ENCODE data around the gene C19orf73. TPM values are rescaled to one million over a fixed set of nuclear protein-coding genes. Genes with fewer than 3 reads are reported as not detected.
"Not testable (repeated sequence)": the region's sequence is repeated elsewhere in the genome, so short reads cannot be mapped to it uniquely, and the experiment has no call there.

C19orf73 gene
- total RNA-seq, 1 donor from 2014 or later = 0.73 TPM

- not testable (repeated sequence) for DNase-seq (ENCODE audit: low read depth, low spot score)
Measured at GRCh38 chr19:49123285-49123684, 4.3 kb upstream of the C19orf73 start.

DNA sequence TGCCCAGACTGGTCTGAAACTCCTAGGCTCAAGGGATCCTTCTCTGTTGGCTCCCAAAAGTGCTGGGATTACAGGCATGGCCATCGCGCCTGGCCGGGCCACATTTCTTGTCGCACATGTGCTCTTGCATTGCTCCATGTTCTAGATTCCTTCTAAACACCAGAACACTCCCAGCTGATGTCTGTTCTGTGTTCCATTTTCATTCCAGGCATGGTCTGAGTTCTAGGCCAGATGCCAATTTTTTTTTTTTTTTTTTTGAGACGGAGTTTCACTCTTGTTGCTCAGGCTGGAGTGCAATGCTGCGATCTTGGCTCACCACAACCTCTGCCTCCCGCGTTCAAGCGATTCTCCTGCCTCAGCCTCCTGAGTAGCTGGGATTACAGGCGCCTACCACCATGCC lies 2.9 kb upstream of the C19orf73 start:
- DNase-seq (ENCODE audit: low read depth, low spot score) = not testable (repeated sequence)

DNA sequence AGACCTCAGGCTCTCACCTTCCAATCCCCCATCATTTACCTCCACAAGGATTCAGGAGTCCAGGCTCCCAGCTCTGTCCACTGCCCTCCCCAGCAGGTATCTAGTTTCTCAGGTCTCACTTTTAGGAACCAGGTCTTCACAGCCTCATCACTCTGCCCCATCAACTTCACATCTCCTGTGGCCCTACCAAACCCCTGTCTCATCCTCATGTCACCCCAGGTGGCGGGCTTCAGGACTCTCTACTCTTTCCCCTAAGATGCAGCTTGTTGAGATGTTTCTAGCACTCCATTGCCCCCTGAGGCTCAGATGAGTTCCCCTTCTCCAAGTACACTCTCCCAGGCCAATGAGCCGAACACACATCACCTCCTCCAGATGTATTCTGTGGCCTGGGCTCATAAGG lies 1.9 kb upstream of the C19orf73 start:
- DNase-seq (ENCODE audit: low read depth, low spot score) = no peak

GRCh38 chr19:49120325-49120683 lies 1.4 kb upstream of the C19orf73 start:
- DNase-seq (ENCODE audit: low read depth, low spot score) = no peak

DNA sequence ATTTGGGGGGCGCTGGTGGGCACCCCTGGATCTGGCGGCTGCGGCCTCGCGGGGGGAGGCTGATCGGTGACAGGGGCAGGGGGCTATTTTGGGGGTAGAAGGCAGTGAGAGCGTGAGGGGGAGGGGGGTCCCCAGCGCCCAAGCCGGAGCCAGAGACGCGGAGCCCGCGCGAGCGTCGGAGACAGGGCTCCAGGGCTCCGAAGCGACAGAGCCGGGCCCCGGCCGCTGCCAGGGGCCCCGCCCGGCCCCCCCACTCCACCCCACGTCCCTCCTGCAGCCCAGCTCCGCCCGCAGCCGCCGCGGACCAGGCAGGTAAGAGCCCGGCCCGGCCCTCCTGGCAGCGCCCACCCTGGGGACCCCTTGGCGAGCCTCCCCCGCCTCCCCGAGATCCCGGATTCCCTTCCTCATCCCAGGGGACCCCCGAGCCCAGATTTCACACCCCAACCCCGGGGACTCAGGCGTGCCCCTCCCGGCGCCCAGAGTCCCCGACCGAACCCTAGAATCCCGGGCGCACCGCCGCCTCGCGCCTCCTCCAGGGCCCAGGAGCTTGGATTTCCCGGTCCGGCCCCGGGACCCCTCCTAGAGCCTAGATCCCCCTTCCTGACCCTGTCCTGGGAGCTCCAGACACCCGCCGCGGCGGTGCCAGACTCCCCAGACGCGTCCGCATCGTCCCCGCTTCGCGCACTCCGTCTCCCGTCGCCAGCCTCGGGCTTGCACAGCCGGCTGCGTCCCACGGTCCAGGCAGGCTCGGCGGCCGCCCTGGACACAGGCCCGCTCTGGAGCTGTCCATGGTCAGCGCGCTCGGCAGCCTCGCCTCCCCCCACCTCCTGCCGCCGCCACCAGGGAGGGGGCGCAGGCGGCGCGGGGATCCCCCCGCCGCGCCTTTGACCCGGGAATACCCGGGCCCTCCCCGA lies 725 bp upstream of the C19orf73 start, which contains the start of gene PPFIA3:
PPFIA3 (plus strand) TSS at position 134 of the 914 bp plus-strand sequence. CDS start 8,330 bp downstream, outside the sequence.
- DNase-seq (ENCODE audit: low read depth, low spot score) = no peak

DNA sequence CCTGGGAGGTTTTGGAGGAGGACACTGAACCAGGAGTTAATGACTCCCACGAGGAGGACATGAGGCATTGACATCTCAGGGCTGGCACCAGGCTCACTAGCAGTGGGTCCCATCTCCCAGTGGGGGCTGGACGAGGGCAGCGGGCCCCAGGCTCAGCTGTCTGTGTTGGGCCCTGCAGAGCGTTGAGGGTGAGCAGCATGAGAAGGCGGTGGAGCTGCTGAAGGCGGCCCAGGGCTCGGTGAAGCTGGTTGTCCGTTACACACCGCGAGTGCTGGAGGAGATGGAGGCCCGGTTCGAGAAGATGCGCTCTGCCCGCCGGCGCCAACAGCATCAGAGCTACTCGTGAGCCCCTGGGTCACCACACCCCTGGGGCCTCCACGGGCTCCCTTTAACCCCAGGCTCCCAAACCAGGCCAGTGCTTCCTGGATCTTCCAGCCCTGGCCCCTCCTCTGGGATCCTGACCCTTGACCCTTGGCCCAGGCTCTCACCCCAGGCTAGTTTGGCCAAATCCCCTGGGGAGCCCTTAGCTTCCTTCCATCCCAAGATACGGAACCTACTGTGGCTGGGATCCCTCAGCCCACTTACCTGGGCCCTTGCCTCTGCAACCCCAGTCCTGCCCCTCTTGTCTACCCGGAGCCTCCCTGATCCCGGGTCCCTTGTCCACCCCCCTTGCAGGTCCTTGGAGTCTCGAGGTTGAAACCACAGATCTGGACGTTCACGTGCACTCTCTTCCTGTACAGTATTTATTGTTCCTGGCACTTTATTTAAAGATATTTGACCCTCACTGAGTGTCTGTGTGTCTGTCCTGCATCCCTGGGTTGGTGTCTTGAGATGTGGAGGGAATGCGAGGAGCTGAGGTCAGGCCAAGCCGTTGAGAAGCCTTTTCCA lies 1.0 kb downstream of the C19orf73 start:
- DNase-seq (ENCODE audit: low read depth, low spot score) = no peak

DNA sequence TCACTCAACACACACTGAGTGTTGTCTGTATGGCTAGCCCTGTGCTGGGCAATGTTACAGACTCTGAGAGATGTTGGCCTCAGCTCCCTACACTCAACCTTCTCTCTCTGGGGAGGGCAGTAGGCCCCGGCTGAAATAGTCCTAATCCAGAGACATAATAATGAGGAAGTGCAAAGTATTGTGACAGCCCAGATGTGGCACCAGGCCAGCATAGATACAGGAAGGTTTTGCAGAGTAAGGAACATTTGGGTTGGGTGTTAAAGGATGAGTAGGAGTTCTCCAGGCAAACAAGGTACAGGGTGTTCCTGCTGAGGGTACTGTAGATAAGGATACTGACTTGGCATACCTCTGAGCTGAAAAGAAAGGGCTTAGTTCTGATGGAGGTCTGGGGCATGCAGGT lies 2.4 kb downstream of the C19orf73 start:
- DNase-seq (ENCODE audit: low read depth, low spot score) = no peak

GRCh38 chr19:49114630-49115363 lies 4.1 kb downstream of the C19orf73 start:
- no peak for DNase-seq (ENCODE audit: low read depth, low spot score)

DNA sequence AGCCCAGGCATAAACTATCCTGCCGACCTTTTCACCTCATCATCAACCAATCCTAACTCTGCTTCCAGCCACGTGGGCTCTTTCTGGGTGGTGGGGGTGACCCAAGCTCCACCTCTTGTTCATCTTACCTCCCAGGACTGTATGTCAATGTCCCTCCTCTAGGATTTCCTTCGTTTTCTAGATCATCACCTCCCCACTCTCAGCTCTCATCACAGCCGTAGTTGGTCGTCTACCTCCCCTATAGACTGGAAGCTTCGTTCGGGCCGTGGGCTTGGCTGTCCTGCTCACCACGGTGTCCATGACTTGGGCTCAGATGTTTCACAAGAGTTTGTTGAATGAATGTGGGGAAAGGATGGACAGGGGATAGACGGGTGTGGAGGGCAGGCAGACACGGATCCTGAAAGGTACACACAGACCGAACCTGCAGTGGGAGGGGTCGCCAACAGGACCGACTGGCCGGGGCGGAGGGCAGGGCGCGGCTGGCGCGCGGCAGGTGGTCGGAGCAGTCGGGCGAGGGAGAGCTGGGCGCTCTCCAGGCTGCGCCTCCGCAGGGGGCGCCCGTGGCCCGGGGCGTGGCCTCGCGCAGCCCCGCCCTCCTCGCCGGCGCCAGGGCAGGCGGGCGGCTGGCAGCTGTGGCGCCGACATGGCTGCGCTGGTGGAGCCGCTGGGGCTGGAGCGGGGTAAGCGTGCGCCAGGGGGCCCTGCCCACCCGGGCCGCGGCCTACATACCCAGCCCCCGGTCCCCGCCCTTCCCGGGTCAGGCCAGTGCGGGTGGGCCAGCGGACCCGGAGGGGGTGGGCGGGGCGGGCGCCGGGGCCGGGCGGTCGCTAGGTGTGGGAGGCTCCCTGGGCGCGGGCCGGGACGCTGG lies 4.9 kb downstream of the C19orf73 start, which contains the start of gene LIN7B:
LIN7B (plus strand) TSS at position 609 of the 868 bp plus-strand sequence; CDS start at position 644, 35 bp downstream.
- no peak for DNase-seq (ENCODE audit: low read depth, low spot score)

DNA sequence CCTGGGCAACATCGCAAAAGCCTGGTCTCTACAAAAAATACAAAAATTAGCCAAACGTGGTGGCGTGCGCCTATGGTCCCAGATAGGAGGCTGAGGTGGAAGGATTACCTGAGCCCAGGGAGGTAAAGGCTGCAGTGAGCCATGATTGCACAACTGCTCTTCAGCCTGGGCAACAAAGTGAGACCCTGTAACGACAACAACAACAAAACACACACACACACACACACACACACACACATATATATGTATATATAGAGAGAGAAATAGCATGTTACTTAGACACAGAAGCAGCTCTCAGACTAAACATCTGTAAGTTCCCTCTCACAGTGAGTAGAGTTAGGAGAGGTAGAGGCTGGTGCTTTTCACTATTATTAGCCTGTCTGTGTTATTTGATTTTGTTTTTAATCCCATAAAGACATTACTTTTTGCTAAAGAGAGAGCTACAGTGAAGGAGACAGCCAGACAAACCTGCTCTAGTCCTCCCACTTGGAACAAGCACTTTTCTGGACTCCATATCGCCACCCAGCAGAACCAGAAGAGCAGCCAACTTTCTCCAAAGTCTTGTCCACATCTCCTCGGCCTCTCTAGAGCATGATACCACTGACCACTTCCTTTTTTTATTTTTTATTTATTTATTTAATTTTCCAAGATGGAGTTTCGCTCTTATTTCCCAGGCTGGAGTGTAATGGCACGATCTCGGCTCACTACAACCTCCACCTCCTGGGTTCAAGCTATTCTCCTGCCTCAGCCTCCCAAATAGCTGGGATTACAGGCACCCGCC lies 7.5 kb downstream of the C19orf73 start:
- no peak for DNase-seq (ENCODE audit: low read depth, low spot score)

- DNase-seq (ENCODE audit: low read depth, low spot score) = no peak
Measured at GRCh38 chr19:49110567-49110966, 8.4 kb downstream of the C19orf73 start.

DNA sequence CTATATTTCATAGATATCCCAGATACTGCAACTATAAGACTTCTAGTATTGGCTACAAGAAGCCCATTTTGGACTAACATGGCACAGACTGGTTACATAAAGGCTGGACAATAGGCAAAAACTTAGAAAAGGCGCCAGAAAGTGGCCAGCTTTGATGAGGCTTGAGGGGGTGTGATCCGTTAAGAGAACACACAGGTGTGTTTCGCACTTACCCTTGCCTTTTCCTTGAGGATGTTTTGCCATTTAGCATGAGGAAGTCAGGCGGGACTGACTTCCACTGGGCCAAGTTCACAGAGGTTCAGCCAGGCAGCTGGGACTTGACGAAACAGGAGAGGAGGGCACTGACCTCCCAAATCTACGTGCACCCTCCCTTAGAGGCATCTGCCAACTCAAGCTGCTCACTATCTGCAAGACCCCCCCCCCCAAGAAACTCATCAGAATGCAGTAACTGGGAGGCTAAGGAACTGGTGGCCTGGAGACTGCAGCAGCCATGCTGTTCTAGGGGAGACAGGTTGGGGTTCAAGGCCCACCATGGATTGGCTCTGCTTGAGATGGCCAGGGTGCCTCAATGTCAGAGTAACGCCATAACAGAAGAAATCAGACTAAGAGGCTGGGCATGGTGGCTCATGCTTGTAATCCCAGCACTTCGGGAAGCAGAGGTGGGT lies 9.2 kb downstream of the C19orf73 start:
- DNase-seq (ENCODE audit: low read depth, low spot score) = no peak

GRCh38 chr19:49109051-49109450 lies 9.9 kb downstream of the C19orf73 start:
- no peak for DNase-seq (ENCODE audit: low read depth, low spot score)

DNA sequence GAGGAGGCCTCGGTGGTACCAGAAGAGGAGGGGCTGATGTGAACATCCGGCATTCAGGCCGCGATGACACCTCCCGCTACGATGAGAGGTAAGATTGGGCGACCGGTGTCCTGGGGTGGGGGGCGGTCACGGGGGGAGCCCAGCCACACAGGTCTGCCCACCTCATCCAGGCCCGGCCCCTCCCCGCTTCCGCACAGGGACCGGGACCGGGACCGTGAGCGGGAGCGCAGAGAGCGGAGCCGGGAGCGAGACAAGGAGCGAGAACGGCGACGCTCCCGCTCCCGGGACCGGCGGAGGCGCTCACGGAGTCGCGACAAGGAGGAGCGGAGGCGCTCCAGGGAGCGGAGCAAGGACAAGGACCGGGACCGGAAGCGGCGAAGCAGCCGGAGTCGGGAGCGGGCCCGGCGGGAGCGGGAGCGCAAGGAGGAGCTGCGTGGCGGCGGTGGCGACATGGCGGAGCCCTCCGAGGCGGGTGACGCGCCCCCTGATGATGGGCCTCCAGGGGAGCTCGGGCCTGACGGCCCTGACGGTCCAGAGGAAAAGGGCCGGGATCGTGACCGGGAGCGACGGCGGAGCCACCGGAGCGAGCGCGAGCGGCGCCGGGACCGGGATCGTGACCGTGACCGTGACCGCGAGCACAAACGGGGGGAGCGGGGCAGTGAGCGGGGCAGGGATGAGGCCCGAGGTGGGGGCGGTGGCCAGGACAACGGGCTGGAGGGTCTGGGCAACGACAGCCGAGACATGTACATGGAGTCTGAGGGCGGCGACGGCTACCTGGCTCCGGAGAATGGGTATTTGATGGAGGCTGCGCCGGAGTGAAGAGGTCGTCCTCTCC lies 11.1 kb downstream of the C19orf73 start:
- no peak for DNase-seq (ENCODE audit: low read depth, low spot score)

DNA sequence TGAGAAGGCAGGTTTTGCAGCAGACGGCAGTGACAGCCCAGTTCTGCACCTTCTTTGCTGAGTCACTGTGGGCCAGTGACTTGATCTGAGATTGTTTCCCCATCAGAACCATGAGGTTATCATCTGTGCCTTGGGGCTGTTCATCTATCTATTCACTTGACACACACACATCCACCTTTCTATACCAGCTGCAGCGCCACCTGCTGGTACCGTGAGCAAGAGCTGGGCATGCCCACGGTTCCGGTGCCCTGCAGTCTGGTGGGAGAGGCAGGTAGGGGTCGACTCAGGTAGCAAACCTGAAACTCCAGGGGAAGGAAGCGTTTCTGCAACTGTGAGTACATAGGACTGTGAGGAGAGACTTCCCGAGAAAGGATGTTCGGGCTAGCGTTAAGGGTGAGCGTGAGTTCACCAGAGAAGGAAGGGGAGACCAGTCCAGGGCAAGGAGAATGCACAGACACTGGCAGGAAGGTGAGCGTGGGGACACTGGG lies 12.3 kb downstream of the C19orf73 start:
- DNase-seq (ENCODE audit: low read depth, low spot score) = no peak

DNA sequence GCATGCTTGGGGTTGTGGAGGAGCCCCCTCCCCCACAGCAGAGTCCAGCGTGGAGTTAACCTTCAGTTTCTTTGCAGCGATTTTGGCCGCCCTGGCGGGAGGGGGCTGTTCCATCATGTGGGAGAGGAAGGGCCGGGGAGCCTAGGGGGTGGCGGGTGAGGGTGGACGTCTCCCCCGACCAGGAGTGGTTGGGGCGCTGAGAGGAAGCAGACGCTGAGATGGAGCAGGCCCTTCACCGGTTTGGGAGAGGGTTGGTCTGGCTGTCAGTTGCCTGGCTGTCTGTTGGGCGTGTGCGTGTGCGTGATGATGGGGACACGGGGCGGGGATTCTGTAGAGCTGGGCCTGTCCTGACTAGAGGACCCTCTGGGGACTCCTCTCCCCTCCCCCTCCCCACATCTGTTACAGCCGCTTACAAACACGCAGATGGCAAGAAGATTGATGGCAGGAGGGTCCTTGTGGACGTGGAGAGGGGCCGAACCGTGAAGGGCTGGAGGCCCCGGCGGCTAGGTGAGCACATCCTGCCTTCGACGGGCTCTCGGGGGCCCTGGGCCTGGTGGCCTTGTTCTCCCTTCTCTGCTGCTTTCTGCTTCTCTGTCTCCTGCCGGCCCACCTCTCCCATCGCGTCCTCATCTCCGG lies 14.6 kb downstream of the C19orf73 start:
- DNase-seq (ENCODE audit: low read depth, low spot score) = no peak

GRCh38 chr19:49103331-49104085 lies 15.4 kb downstream of the C19orf73 start:
- no peak for DNase-seq (ENCODE audit: low read depth, low spot score)
